Bronchial epithelial cell (primary cell): ENCODE measurements around the gene PCED1A. TPM values are rescaled to one million over a fixed set of nuclear protein-coding genes. Genes with fewer than 3 reads are reported as not detected.

Experiments used
- DNase-seq: peaks from one replicate; pipeline ENCODE4 v3.0.0-alpha.2; 2010; ENCODE audit warnings: low read depth
- FAIRE-seq: peaks from 2 replicates; lab custom pipeline; 2011; peaks lifted over from hg19 to GRCh38; lab: Jason Lieb, UNC
- H3K27me3 ChIP-seq: 2 replicates; pipeline ENCODE4 v1.5.1; 2011; ENCODE audit warnings: low read length; ENCODE audit not compliant: control insufficient read depth, insufficient read depth
- H3K36me3 ChIP-seq: 2 replicates; pipeline ENCODE4 v1.5.1; 2011; ENCODE audit warnings: low read length; ENCODE audit not compliant: control insufficient read depth, insufficient read depth
- H3K4me3 ChIP-seq: 2 replicates; pipeline ENCODE4 v1.5.1; 2011; ENCODE audit warnings: mild to moderate bottlenecking, low read depth, low read length, control low read depth
- CTCF ChIP-seq: IDR thresholded peaks from 2 replicates; pipeline ENCODE4 v1.5.1; 2011; ENCODE audit warnings: mild to moderate bottlenecking, moderate library complexity, low read length, control low read depth, inconsistent platforms; ENCODE audit not compliant: insufficient read depth, severe bottlenecking
- total RNA-seq: library from RNA; depleted of rRNA; stranded (reverse); fragments of >200 nt; gene quantifications from 2 replicates; pipeline ENCODE4 v1.2.1, GENCODE V29; 2014

PCED1A gene
- total RNA-seq, 1 donor from 2014 or later, result 17.9 TPM

DNA sequence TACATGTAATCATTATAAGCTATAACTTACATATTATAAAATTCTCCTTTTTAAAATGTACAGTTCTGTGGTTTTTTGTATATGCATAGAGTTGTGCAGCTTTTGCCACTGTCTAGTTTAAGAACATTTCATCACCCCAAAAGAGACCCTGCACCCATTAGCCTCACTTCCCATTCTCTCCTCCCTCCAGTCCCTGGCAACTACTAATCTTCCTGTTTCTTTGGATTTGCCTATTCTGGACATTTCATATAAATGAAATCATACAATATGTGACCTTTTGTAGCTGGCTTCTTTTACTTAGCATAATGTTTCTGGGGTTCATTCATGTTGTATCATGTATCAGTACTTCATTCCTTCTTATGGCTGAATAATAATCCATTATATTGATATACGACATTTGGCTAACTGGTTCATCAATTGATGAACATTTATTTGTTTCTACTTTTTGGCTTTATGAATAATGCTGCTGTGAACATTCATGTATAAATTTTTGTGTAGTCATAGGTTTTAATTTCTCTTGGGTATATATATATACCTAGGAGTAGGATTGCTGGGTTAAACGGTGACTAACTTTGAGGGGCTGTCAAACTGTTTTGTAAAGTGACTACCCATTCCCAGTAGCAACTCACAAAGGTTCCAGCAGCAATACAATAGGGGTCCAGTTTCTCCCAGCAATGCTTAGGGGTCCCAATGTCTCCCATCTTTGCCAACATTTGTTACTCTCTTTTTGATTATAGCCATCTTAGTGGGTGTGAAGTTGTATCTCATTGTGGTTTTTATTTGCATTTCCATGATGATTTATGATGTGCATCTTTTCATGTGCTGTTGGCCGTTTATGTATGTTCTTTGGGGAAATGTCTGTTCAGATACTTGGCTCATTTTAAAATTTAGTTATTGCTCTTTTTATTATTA, 43.5 kb upstream of the PCED1A start:
- no peak for DNase-seq
- H3K4me3 ChIP-seq, result no peak overlapping the region
- H3K27me3 ChIP-seq, result no peaks in the 10 kb centered on the region
- FAIRE-seq, result no peak
- no peak for TF ChIP-seq CTCF
- H3K36me3 ChIP-seq, result no peaks in the 10 kb centered on the region

GRCh38 chr20:2880650-2881049, 40.2 kb upstream of the PCED1A start:
- Histone ChIP-seq H3K4me3 (no peak overlapping the region), H3K36me3 (no peaks in the 10 kb centered on the region), H3K27me3 (no peaks in the 10 kb centered on the region)
- no peak for FAIRE-seq
- no peak for DNase-seq
- TF ChIP-seq CTCF, result no peak

- Histone ChIP-seq H3K27me3 (no peaks in the 10 kb centered on the region), H3K4me3 (no peak overlapping the region), H3K36me3 (no peaks in the 10 kb centered on the region)
- FAIRE-seq, result no peak
- TF ChIP-seq CTCF, result no peak
- peak; percentile 42 for DNase-seq
Observed at GRCh38 chr20:2879146-2879545, 38.7 kb upstream of the PCED1A start.

GRCh38 chr20:2878515-2878914, 38.1 kb upstream of the PCED1A start:
- H3K36me3 ChIP-seq, result no peaks in the 10 kb centered on the region
- no peak overlapping the region for H3K4me3 ChIP-seq
- no peak for DNase-seq
- FAIRE-seq, result no peak
- TF ChIP-seq CTCF, result no peak
- H3K27me3 ChIP-seq, result no peaks in the 10 kb centered on the region

GRCh38 chr20:2875690-2876203, 35.3 kb upstream of the PCED1A start:
- no peak for FAIRE-seq
- Histone ChIP-seq H3K4me3 (no peak overlapping the region), H3K36me3 (no peaks in the 10 kb centered on the region), H3K27me3 (no peaks in the 10 kb centered on the region)
- no peak for DNase-seq
- no peak for TF ChIP-seq CTCF

DNA sequence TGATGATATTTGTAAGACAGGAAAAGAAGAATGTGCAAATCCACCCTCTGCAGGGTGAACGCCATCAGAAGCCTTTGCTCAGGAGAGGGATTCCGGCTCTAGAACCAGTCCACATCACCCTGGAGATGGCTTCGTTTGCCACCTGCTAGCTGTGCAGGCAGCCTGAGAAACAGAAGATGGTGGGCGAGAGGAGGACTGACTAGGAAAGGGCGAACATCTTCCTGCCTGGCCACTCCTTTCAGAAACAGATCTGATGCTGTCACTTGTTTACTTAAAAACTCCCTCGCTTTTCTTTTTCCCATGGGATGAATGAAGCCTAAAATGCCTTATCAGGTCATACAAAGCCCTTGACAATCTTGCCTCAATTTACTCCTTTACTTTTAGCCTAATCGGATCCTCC, 34.0 kb upstream of the PCED1A start:
- Histone ChIP-seq H3K27me3 (no peaks in the 10 kb centered on the region), H3K36me3 (no peaks in the 10 kb centered on the region), H3K4me3 (peak overlapping the region; percentile 61)
- FAIRE-seq (no peak), DNase-seq (no peak)
- no peak for TF ChIP-seq CTCF
